ENCODE results near the gene TMEM196.

TMEM196 gene

DNA sequence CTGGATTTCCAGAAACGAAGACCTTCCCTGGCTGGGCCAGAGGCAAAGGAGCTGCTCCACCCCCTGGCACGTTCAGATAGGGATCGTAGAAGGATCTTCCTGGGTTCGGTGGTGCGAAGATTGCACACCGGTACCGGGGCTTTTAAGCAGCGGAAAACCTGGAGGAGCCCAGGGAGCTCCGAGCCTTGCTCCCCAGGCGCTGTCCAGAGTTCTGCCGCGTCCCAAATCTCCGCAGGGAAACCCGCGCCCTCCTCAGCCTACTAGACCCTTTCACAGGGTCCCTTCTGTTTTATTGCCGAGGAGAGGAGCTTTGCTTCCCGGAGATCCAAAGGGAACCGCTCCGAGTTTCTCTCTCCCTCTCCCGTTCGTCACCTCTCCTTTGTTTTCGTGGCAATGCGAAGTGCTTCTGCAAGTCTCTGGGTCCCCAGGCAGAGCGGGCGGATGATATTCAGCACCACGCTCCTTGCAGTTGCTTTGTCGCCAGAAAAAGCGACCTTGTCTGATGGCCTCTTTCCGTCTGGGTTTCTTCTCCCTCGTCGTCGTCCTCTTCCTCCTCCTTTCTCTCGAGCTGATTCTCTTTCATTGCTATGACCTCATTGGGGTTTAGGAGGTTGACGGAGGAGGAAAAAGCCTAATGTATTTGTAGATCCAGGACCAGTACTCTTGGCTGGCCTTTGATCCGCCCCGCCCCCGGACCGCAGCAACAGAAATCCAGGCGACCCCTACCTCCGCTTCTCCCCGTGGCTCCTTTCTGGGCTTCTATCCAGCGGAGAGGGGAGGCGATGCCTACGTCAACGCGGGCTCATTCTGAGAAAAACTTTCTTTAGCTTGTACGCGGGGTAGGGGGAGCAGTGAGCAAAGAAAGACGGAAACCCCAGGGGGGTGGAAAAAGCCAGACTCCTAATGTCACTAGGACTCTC is at the start of gene TMEM196:
TSS of gene TMEM196 (minus strand) at position 777 of the 920 bp plus-strand sequence. CDS start 921 bp downstream, outside the sequence.
- DNase-seq = peak in 1 of 2 experiments; percentile 47

DNA sequence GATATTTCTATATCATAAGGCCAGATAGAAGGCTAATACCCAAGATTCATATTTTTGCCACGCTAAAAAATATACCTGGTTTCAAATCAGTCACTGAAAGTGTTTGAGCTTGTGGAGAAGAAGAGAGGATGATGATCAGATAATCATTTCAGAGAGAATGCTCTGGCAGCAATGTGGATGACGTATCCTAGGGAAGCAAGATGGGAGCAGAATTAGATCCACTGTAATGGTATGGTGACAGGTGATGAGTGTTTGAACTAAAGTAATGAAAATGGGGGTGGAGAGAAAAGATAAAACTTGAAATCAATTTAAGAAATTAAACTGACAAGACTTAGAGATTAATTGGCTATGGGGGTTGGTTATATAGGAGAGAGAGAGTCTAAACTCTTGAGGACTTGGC is 42.7 kb upstream of the TMEM196 start:
- DNase-seq = no peak

- DNase-seq = no peak
These were observed 42.1 kb upstream of the TMEM196 start for GRCh38 chr7:19815546-19815945.

- no peak for DNase-seq
These were observed 41.4 kb upstream of the TMEM196 start for GRCh38 chr7:19814776-19815175.

GRCh38 chr7:19811386-19811785 is 38.0 kb upstream of the TMEM196 start:
- no peak for DNase-seq

DNA sequence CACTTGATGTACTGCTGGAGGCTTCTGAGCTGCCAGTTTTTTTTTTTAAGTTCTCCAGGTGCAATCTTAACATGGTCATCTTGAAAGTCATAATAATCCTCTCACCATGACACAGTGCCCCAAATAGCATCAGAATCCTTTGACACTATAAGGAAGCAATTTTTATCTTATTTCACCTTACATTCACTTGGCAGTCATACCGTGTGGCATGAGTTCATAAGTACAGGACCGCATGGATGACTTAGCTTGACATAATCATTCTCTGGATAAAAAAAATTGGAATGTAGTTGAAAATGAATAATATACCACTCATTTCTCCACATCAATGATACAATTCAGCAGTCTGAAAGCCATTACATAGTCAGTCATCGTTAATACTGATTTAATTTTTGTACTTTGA is 25.6 kb upstream of the TMEM196 start:
- DNase-seq = no peak

DNA sequence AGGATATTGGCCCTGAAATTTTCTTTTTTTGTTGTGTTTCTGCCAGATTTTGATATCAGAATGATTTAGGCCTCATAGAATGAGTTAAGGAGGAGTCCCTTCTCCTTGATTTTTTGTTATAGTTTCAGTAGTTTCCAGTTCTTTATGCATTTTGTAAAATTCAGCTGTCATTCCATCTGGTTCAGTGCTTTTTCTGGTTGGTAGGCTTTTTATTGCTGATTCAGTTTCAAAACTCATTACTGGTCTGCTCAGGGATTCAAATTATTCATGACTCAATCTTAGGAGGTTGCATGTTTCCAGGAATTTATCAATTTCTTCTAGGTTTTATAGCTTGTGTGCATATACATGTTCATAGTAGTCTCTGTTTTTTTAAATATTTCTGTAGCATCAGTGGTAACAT is 10.1 kb upstream of the TMEM196 start:
- DNase-seq = no peak

- DNase-seq = no peak
These were observed 3.6 kb upstream of the TMEM196 start for GRCh38 chr7:19776981-19777380.

- DNase-seq = peak in 1 of 2 experiments; percentile 37
These were observed 2.2 kb upstream of the TMEM196 start for GRCh38 chr7:19775578-19775977.

GRCh38 chr7:19772306-19772705 is 1.1 kb downstream of the TMEM196 start:
- DNase-seq = no peak

- DNase-seq = peak in 1 of 2 experiments; percentile 52
These were observed 10.8 kb downstream of the TMEM196 start for GRCh38 chr7:19762631-19763030.

DNA sequence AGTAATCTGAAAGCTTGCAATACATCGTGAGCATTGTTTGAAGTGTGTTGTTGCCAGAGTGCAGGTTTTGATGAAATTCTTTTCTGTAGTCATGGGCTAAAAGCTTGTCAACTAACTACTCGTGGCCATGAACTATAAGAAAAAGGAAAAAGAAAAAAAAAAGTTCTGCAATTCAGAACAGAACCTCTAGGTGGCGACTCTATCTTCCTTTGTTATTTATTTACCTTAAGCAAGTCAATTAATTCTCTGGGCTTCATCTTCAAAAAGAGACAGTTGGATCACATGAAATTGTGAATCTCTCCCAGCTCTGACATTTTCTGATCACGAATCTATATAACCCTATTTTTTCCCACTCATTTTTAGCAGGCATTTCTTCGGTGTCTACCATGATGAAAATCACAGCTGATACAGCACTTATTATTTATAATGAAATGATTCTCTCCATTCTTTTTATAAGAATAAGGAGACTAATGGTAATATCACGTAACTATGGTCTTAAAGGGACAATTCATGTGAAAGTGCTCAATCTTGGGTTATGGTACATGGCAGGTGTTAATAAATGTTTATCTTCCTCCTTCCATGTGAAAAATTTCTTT is 18.8 kb downstream of the TMEM196 start:
- DNase-seq = peak; percentile 40 to 73

DNA sequence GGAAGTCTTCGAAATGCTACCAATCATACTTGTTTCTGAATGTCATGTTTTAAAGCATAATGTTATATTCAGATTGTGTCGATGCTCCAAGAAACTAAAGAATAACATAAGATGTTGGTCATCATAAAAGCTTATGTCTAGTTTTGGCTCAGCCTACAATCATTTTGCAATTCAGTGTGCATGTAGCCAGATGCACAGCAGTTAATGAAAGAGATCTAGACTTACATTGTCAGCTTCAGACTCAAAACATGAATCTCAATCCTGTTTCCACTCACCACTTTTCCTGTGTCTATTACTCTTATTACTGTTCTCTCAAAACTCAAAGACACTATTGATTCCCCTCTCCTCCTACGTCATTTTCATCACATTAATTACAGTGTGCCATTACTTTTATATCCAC is 21.4 kb downstream of the TMEM196 start:
- no peak for DNase-seq

- no peak for DNase-seq
These were observed 23.8 kb downstream of the TMEM196 start for GRCh38 chr7:19749658-19750057.

- peak; percentile 46 to 74 for DNase-seq
These were observed 25.6 kb downstream of the TMEM196 start for GRCh38 chr7:19747740-19748339.

DNA sequence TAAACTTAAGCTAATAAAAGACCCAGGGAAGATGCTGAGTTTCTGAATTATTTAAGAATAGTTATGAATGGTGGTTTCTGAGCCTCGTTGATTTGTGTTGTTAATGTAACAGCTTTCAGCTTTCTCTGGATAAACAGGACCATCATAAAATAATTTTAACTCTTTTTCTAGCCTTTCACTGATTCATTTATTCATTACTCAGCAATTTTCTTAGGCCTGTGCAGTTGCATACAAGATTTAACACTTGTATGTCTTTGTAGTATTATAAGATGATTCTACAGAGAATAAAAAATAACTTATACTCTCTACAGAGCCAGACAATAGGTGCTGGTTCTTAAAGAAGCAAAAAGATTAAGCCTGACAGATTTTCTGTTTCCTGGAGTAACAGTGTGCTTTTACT is 29.3 kb downstream of the TMEM196 start:
- no peak for DNase-seq

DNA sequence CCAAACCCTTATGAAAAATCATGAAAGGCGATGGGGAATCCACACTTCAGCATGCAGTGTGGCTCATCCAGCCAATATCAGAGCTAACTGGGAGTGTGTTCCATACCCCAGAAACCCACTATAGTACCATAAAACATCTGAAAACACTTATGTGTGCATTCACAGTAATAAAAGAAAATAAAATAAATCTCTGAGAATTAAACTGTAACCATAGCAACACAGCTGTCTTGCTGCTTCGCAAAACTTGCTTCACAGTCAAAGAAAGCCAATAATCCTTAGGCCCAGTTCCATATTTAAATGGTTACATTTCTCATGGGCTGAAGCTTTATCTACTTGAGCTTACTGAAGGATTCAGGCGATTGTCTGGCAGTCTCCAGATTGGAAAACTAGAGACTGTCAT is 44.7 kb downstream of the TMEM196 start:
- DNase-seq = peak in 1 of 2 experiments; percentile 18

GRCh38 chr7:19725770-19726169 is 47.6 kb downstream of the TMEM196 start:
- DNase-seq = no peak

- no peak for DNase-seq
These were observed 57.9 kb downstream of the TMEM196 start for GRCh38 chr7:19715499-19715898.

- DNase-seq = peak; percentile 35 to 71
These were observed 59.7 kb downstream of the TMEM196 start for GRCh38 chr7:19713676-19714075.

DNA sequence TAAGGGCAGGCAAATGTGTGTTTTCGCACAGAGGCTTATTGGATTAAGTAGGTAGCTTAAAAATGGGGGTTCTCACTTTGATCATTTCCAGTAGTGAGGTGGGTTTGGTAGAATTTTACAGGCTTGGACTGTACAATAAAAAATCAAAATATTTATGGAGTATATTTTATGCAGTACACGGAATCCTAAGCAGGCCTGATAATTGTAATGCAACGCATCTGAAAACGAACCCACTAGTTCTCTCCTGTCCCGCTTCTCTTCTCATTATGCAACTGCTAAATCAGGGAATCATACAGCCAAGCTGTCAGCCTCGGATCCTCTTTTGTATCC is 64.2 kb downstream of the TMEM196 start:
- DNase-seq = no peak

DNA sequence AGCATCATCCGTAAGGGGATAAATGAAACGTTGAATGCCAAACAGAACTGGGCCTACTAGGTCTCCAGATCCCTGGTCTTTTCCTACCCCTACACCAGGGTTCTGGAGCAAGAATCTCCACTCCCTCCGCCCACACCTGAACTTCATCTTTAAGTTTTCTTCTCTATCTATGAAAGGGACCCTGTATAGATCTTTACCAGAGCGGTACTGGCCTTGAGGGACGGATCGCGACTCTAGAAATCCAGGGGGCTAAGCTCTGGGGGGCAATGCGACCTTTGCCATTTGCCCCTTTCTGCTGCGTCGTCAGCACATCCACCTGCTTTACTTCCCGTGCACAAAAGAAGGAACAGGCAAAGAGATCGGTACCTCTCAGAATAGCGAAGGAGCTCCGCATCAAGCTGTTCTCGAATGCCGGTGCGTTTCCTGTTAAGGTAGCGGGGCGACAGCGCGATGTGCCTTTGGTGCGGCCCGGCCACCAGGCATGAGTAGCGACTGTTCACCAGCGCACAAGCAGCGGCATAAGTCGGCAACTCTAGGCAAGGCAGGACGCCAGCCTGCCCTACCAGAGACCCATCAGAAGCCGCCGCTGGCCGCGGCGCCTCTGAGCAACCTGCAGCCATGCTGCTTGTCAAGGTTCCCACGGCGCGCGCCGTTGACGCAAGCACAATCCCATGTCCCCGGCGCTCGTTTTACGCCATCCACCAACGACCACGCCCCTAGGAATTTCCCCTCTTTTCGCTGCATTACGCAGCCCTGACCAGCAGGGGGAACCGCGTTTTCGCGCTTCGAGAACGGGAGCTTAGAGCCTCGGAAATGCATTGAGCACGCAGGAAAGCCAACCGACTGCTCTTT is 64.8 kb downstream of the TMEM196 start, which contains the start of gene POLR1F:
TSS of gene POLR1F (minus strand) at position 641 of the 852 bp plus-strand sequence. CDS start at position 620, 21 bp downstream.
- peak; percentile 92 to 98 for DNase-seq

DNA sequence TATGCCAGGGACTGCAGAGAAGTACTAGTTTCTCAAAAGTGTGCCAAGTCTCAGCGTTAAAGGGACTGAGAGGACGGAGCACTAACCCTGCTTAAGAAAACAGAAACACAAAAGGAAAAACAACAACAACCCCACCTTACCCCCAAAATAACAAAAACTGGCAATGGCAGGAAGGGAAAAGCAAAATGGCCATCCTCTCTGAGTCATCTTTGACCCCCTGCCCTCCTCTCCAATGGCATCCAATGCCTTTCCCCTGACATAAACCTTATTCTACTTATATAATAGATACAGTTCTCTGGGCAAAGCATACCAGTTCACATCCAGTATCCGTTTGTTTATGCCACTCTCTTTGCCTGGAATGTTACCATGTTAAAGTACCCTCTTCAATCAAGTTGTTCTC is 66.2 kb downstream of the TMEM196 start:
- no peak for DNase-seq
